ENCODE data around the gene RHBDD1. TPM values are rescaled to one million over a fixed set of nuclear protein-coding genes. Genes with fewer than 3 reads are reported as not detected.

Gene RHBDD1
- total RNA-seq, 4 donors from 2014 or later = 15.0 to 21.0 (median 16.6) TPM

DNA sequence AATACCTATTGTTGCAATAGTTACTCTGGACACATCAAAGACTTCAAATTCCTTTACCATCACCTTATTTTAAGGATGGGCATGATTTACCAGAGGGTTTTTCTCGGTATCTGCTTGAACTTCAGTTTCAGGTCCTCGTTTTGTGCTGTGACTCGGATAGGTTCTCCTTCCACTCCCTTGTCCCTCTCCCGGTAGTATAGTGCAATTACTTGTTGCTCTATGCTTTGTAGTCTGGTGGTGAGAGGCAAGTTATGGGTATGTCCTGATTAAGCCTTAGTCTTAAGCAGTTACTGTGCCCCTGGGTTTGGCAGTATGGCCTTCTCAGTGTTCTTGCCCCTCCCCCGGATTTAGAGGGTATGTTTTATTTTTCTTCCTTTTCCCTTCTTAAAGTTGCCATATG lies 96.6 kb downstream of the RHBDD1 start:
- no peak for TF ChIP-seq CTCF (IDR thresholded peaks at IDR 0.05; ENCODE audit: low read depth)

GRCh38 chr2:226934546-226935201 lies 98.8 kb downstream of the RHBDD1 start:
- no peak for TF ChIP-seq CTCF (IDR thresholded peaks at IDR 0.05; ENCODE audit: low read depth)

- TF ChIP-seq CTCF (IDR thresholded peaks at IDR 0.05; ENCODE audit: low read depth) = no peak
Measured at GRCh38 chr2:226943862-226944620, 108.2 kb downstream of the RHBDD1 start.

DNA sequence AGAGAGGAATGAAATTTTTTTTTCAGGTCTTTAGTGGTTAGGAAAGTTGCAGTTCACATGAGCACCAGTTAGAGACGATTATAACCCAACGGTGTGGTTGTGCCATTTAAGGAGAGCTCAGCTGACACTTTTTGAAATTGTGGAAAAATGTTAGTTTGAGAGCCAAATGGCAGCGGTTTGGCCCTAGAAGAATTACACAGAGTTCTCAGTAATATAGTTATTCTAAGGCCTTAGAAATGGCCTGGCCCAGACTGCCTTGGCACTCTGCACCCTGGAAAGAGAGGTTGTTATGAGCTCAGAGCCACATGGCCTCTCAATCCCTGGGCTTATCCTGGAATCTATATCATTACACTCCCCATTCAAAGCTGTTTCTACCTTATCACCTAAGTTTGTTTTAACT lies 117.4 kb downstream of the RHBDD1 start:
- no peak for TF ChIP-seq CTCF (IDR thresholded peaks at IDR 0.05; ENCODE audit: low read depth)

- no peak for TF ChIP-seq CTCF (IDR thresholded peaks at IDR 0.05; ENCODE audit: low read depth)
Measured at GRCh38 chr2:226953826-226954225, 118.0 kb downstream of the RHBDD1 start.

DNA sequence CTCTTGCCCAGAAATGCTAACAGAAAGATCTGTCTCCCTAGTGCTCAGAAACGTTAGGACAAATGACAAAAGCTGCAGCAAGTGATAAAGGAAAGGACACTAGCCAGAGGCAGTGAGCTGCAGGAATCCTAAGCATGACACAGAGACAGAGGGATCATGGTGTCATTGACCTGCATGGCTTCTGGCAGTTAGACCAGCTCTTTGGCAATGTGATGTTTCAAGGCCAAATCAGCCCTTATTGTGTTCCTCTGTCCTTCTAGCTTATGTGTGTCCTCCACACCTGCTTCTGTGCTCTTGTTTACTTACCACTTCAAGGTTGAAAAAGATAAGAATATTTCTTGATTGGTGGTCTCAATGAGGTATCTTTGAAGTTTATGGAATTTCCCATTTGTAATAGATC lies 120.8 kb downstream of the RHBDD1 start:
- no peak for TF ChIP-seq CTCF (IDR thresholded peaks at IDR 0.05; ENCODE audit: low read depth)

- TF ChIP-seq CTCF (IDR thresholded peaks at IDR 0.05; ENCODE audit: low read depth) = no peak
Measured at GRCh38 chr2:226959418-226959817, 123.6 kb downstream of the RHBDD1 start.
